Choroid plexus epithelial cell (primary cell): Measurements from ENCODE around the gene ANGPT4.
A peak's percentile ranks its signal among the peaks of the same experiment; 100 is the strongest.
"Not testable (repeated sequence)": the region's sequence is repeated elsewhere in the genome, so short reads cannot be mapped to it uniquely, and the experiment has no call there.

Experiments used
- DNase-seq: peaks from one replicate; pipeline ENCODE4 v3.0.0-alpha.2; 2010; ENCODE audit warnings: low read depth
- H3K4me3 ChIP-seq: 2 replicates; pipeline ENCODE4 v1.5.1; 2011; ENCODE audit warnings: low read depth, mild to moderate bottlenecking, control low read depth, low read length, moderate library complexity
- TF ChIP-seq, protein P1 (sequence below): conservative IDR thresholded peaks from 2 replicates; pipeline ENCODE4 v1.5.1; 2011; ENCODE audit warnings: low read depth, mild to moderate bottlenecking, control low read depth, inconsistent platforms, low read length, moderate library complexity

Gene ANGPT4

DNA sequence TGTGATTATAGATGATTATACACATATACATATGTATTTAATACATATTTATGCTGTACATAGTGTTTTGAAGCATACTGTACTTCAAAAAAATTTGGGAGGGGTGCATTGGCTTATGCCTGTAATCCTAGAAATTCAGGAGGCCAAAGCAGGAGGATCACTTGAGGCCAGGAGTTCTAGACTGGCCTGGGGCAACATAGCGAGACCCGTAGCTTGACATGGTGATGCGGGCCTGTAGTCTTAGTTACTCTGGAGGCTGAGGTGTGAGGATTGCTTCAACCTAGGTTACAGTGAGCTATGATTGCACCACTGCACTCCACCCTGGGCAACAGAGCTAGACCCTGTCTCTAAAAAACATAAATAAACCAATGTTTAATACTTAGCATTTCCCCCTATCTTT lies 84.2 kb downstream of the ANGPT4 start:
- DNase-seq, result no peak
- H3K4me3 ChIP-seq, result no peak overlapping the region
- TF ChIP-seq, protein P1, sequence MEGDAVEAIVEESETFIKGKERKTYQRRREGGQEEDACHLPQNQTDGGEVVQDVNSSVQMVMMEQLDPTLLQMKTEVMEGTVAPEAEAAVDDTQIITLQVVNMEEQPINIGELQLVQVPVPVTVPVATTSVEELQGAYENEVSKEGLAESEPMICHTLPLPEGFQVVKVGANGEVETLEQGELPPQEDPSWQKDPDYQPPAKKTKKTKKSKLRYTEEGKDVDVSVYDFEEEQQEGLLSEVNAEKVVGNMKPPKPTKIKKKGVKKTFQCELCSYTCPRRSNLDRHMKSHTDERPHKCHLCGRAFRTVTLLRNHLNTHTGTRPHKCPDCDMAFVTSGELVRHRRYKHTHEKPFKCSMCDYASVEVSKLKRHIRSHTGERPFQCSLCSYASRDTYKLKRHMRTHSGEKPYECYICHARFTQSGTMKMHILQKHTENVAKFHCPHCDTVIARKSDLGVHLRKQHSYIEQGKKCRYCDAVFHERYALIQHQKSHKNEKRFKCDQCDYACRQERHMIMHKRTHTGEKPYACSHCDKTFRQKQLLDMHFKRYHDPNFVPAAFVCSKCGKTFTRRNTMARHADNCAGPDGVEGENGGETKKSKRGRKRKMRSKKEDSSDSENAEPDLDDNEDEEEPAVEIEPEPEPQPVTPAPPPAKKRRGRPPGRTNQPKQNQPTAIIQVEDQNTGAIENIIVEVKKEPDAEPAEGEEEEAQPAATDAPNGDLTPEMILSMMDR, result no peak

DNA sequence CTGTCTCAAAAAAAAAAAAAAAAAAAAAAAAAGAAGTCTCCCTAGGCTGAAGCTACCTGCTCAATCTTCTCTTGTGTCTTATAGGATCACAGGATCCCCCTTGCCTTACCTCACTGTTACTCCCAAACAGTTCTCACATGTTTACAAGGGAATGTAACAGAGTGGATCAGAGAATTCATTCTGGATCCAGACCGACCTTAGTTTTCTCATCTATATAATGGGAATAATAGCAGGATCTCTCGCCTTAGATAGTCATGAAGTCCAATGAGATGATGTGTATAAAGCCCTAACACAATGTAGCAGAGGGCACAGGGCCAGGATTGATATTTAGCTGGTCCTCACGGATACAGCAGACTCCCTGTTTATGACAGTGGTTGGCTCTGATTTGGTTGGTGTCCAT lies 84.9 kb downstream of the ANGPT4 start:
- TF ChIP-seq, protein P1, result no peak
- DNase-seq, result no peak
- H3K4me3 ChIP-seq, result no peak overlapping the region

- TF ChIP-seq, protein P1, result no peak
- DNase-seq, result no peak
These were observed 86.1 kb downstream of the ANGPT4 start for GRCh38 chr20:830011-830521.

GRCh38 chr20:829551-829950 lies 86.6 kb downstream of the ANGPT4 start:
- TF ChIP-seq, protein P1, result no peak
- peak; percentile 20 for DNase-seq
- no peak overlapping the region for H3K4me3 ChIP-seq

More at GRCh38 chr20:830011-830521, 86.1 kb downstream of the ANGPT4 start:
- H3K4me3 ChIP-seq, result no peak overlapping the region

GRCh38 chr20:828987-829386 lies 87.1 kb downstream of the ANGPT4 start:
- no peak for DNase-seq
- TF ChIP-seq, protein P1, result no peak
- no peak overlapping the region for H3K4me3 ChIP-seq

- not testable (repeated sequence) for H3K4me3 ChIP-seq, DNase-seq
These were observed 88.2 kb downstream of the ANGPT4 start for GRCh38 chr20:827981-828380.

DNA sequence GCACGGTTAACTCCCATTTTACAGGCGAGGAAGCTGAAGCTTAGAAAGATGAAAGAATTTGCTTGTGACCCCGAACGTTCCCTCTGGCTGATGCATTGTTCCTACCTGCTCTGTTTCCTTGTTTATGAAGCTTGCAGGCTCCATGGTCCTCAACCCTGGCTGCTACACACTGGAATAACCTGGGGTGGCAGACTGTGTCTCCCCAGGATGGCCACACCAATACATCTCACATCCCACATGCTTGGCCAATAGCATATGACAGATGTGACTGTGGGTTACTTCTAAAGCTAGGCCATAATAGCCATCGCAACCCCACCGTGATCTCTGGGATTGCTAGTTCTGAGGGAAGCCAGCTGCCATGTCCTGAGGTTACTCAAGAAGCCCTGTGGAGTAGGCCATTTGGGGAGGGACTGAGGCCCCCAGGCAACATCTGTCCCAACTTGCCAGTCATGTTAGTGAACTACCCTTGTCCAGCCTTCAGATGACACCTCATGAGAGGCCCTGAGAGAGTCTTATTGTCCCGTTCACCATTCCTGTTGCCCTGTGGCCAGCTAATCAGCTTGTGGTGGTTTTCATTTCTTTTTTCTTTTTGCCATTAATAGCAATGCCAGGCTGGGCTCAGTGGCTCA lies 89.3 kb downstream of the ANGPT4 start:
- no peak overlapping the region for H3K4me3 ChIP-seq
- TF ChIP-seq, protein P1, result no peak
- DNase-seq, result no peak
